ENCODE measurements around the gene NFE2L2.

NFE2L2 gene

GRCh38 chr2:177256695-177257094, 7.8 kb downstream of the NFE2L2 start:
- POLR2A ChIA-PET = no interaction called here
- DNase-seq (ENCODE audit: extremely low spot score) = no peak
- CTCF ChIA-PET = no interaction called here
- no peak for TF ChIP-seq HDGF (IDR thresholded peaks at IDR 0.05; ENCODE audit: borderline replicate concordance)
- TF ChIP-seq ELF4 (IDR thresholded peaks at IDR 0.05) = no peak
- TF ChIP-seq ARNT (IDR thresholded peaks at IDR 0.05) = no peak
- no peak for TF ChIP-seq PKNOX1 (IDR thresholded peaks at IDR 0.05)
- TF ChIP-seq FOXA1 (IDR thresholded peaks at IDR 0.05) = no peak
- no peak for TF ChIP-seq FOXK2 (IDR thresholded peaks at IDR 0.05)
- no peak for TF ChIP-seq SP1 (IDR thresholded peaks at IDR 0.05)
- TF ChIP-seq FOXM1 (IDR thresholded peaks at IDR 0.05; ENCODE audit: borderline replicate concordance) = no peak
- no peak for TF ChIP-seq ZNF384 (IDR thresholded peaks at IDR 0.05)
- no peak for TF ChIP-seq CTBP1 (IDR thresholded peaks at IDR 0.05; ENCODE audit: borderline replicate concordance)
- no peak for TF ChIP-seq BHLHE40 (IDR thresholded peaks at IDR 0.05; ENCODE audit: borderline replicate concordance)
- no peak for TF ChIP-seq LEF1 (IDR thresholded peaks at IDR 0.05; ENCODE audit: borderline replicate concordance)
- no peak for TF ChIP-seq TARDBP (IDR thresholded peaks at IDR 0.05)
- no peak for TF ChIP-seq SUZ12 (IDR thresholded peaks at IDR 0.05)

- no peak for DNase-seq (ENCODE audit: extremely low spot score)
- POLR2A ChIA-PET = no interaction called here
- TF ChIP-seq SP1 (IDR thresholded peaks at IDR 0.05) (no peak), L3MBTL2 (conservative IDR thresholded peaks at IDR 0.05) (no peak), ARNT (IDR thresholded peaks at IDR 0.05) (no peak), LEF1 (IDR thresholded peaks at IDR 0.05; ENCODE audit: borderline replicate concordance) (no peak), CTBP1 (IDR thresholded peaks at IDR 0.05; ENCODE audit: borderline replicate concordance) (no peak), FOXA1 (IDR thresholded peaks at IDR 0.05) (no peak), TARDBP (IDR thresholded peaks at IDR 0.05) (no peak), PKNOX1 (IDR thresholded peaks at IDR 0.05) (no peak), BHLHE40 (IDR thresholded peaks at IDR 0.05; ENCODE audit: borderline replicate concordance) (no peak), HDGF (IDR thresholded peaks at IDR 0.05; ENCODE audit: borderline replicate concordance) (no peak)
- CTCF ChIA-PET = interaction anchor here (2.2 kb wide), 1 partner anchor 92 kb away, joined by 16 read pairs; no protein-coding TSS in a partner anchor
Measured at GRCh38 chr2:177256026-177256425, 8.5 kb downstream of the NFE2L2 start.

- TF ChIP-seq FOXA1 (IDR thresholded peaks at IDR 0.05) (no peak), BHLHE40 (IDR thresholded peaks at IDR 0.05; ENCODE audit: borderline replicate concordance) (no peak), SUZ12 (IDR thresholded peaks at IDR 0.05) (no peak), LEF1 (IDR thresholded peaks at IDR 0.05; ENCODE audit: borderline replicate concordance) (no peak), CTBP1 (IDR thresholded peaks at IDR 0.05; ENCODE audit: borderline replicate concordance) (no peak), PKNOX1 (IDR thresholded peaks at IDR 0.05) (no peak), NFRKB (IDR thresholded peaks at IDR 0.05) (no peak), FOXK2 (IDR thresholded peaks at IDR 0.05) (no peak), L3MBTL2 (conservative IDR thresholded peaks at IDR 0.05) (no peak), SP1 (IDR thresholded peaks at IDR 0.05) (no peak)
- POLR2A ChIA-PET = interaction anchor here (0.7 to 5.1 kb wide), 4 partner anchors 9 to 43 kb away, joined by 3 to 29 read pairs (median 4); partner anchors contain the start of genes HNRNPA3 and NFE2L2
- DNase-seq (ENCODE audit: extremely low spot score) = no peak
- CTCF ChIA-PET = interaction anchor here (0.5 to 2.3 kb wide), 12 partner anchors 9 to 413 kb away, joined by 3 to 18 read pairs (median 4); partner anchors contain the start of gene NFE2L2
Measured at GRCh38 chr2:177255227-177255601, 9.3 kb downstream of the NFE2L2 start.

GRCh38 chr2:177254433-177255226, 9.9 kb downstream of the NFE2L2 start:
- ChIA-PET POLR2A (interaction anchor here (0.7 to 5.1 kb wide), 4 partner anchors 10 to 43 kb away, joined by 3 to 29 read pairs (median 4); partner anchors contain the start of genes HNRNPA3 and NFE2L2), CTCF (interaction anchor here (0.5 to 2.3 kb wide), 13 partner anchors 9 to 413 kb away, joined by 3 to 18 read pairs (median 4); partner anchors contain the start of gene NFE2L2)
- TF ChIP-seq FOXA1 (IDR thresholded peaks at IDR 0.05) = no peak
- peak; percentile 85 for TF ChIP-seq PKNOX1 (IDR thresholded peaks at IDR 0.05)
- peak; percentile 66 for DNase-seq (ENCODE audit: extremely low spot score)

- DNase-seq (ENCODE audit: extremely low spot score) = no peak
- ChIA-PET CTCF (interaction anchor here (1.3 to 2.3 kb wide), 2 partner anchors 10 to 11 kb away, joined by 5 to 18 read pairs; partner anchors contain the start of gene NFE2L2), POLR2A (interaction anchor here (5.1 kb wide), 1 partner anchor 11 kb away, joined by 29 read pairs; the partner anchor contains the start of gene NFE2L2)
- TF ChIP-seq ZNF384 (IDR thresholded peaks at IDR 0.05) (no peak), FOXA1 (IDR thresholded peaks at IDR 0.05) (no peak), HDGF (IDR thresholded peaks at IDR 0.05; ENCODE audit: borderline replicate concordance) (no peak), SP1 (IDR thresholded peaks at IDR 0.05) (no peak), PKNOX1 (IDR thresholded peaks at IDR 0.05) (no peak)
Measured at GRCh38 chr2:177253704-177254103, 10.8 kb downstream of the NFE2L2 start.

All from HEK293T (cell line).